GM18951 (cell line): ENCODE results near the gene ACSL1.
A peak's percentile ranks its signal among the peaks of the same experiment; 100 is the strongest.

ENCODE experiments used
- POLR2A ChIP-seq: IDR thresholded peaks from 4 replicates; pipeline ENCODE4 v1.6.1; 2011; ENCODE audit warnings: mild to moderate bottlenecking; ENCODE audit not compliant: insufficient read length, insufficient read depth; ENCODE audit errors: extremely low read depth
- in situ Hi-C: fragments of 300-500 bp; cut with MboI; formaldehyde crosslinking; loops from one replicate; pipeline ENCODE4 v1.12.0; 2022; ENCODE audit warnings: low sequenced_read_pairs, mixed read lengths, inconsistent platforms; ENCODE audit not compliant: unreplicated experiment

ACSL1 gene, protein sequence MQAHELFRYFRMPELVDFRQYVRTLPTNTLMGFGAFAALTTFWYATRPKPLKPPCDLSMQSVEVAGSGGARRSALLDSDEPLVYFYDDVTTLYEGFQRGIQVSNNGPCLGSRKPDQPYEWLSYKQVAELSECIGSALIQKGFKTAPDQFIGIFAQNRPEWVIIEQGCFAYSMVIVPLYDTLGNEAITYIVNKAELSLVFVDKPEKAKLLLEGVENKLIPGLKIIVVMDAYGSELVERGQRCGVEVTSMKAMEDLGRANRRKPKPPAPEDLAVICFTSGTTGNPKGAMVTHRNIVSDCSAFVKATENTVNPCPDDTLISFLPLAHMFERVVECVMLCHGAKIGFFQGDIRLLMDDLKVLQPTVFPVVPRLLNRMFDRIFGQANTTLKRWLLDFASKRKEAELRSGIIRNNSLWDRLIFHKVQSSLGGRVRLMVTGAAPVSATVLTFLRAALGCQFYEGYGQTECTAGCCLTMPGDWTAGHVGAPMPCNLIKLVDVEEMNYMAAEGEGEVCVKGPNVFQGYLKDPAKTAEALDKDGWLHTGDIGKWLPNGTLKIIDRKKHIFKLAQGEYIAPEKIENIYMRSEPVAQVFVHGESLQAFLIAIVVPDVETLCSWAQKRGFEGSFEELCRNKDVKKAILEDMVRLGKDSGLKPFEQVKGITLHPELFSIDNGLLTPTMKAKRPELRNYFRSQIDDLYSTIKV

DNA sequence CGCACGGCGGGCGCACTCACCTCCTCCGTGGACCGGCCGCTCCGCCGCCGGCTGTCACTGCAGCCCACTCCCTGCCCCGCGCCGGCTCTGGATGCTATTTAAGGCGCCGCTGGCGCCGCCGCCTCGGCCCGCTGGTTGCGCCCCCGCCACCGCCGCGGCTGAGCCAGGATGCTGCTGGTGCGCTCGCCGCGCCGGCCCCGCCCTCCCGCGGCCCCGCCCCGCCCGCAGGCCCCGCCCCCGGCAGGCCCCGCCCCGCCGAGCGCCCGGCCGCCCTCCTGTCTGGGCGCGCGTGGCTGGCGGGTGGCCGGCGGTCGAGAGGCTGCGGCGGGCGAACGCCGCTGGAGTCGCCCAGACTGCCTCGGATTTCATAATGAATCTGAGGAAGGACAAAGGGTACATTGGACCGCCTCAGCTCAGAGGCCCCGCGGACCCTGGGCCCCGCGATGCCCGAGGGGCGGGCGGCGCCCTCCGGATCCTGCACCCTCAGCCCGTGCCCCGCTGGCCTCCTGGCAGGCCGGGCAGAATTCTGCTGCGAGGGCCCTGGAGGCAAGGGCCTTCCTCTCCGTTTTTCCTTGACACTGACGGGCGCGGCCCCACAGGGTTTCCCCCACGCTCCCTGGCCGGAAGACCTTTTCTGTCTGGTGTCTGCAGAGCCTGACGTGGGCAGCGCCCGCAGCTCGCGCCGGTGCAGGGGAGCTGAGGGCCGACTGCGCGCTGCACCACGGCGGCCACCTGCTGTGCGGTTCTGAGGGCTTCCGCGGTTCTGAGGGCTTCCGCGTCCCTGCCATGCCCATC lies at the start of gene ACSL1:
TSS of gene ACSL1 (minus strand) at position 73 of the 795 bp plus-strand sequence. CDS start 22,454 bp downstream, outside the sequence.
- in situ Hi-C loops: no loop called here
- TF ChIP-seq POLR2A: peak; percentile 88

GRCh38 chr4:184873054-184873453 lies 47.3 kb upstream of the ACSL1 start:
- in situ Hi-C loops: no loop called here
- no peak for TF ChIP-seq POLR2A

DNA sequence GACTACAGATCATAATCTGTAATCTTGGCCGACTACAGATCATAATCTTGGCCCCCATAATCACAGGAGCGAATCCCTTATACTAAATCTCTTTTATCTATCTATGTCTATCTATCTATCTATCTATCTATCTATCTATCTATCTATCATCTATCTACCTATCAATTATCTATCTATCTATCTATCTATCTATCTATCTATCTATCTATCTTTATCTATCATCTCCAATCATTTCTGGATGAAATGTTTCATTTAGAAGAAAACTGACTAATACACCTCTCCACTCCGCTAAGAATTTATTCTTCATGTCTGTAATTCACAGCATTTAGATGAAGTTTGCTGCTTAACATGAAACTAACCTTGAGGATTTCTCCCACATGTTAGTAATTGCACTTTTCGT lies 45.0 kb upstream of the ACSL1 start:
- no peak for TF ChIP-seq POLR2A
- in situ Hi-C loops: no loop called here

DNA sequence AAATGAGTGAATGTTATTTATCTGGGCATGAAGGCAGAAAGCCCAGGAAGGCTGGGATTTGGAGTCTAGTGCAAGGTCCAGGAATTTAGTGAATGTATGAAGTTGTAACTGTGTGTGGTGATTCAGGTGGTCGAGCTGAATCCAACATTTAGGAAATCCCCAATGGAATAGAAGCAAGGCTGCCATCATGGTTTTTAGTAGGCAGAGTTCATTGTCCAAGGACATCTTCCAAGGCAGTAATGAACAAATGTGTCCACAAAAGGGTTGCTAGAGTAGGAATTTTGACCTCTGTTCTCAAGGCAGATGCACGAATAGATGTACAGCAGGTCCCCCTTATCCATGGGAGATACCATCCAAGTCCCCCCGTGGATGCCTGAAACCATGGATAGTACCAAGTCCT lies 42.9 kb upstream of the ACSL1 start:
- in situ Hi-C loops: no loop called here
- TF ChIP-seq POLR2A: no peak

DNA sequence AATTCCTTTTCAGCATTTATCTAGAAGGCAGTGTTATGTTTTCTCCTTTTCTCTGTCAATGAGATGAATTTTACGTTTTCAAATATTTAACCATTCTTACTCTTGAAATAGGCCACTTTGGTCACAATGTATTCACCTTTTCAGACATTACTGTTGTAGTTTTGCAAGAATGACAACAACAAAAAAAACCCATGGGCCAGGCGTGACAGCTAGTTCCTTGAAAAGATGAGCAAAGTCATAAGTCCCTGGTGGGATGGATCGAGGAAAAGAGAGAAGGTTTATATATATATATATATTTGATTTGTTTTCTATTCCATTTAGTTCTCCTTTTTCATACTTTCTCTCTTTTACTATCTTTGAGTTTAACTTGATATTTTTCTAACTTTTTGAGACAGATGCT lies 38.1 kb upstream of the ACSL1 start:
- no peak for TF ChIP-seq POLR2A
- in situ Hi-C loops: no loop called here

DNA sequence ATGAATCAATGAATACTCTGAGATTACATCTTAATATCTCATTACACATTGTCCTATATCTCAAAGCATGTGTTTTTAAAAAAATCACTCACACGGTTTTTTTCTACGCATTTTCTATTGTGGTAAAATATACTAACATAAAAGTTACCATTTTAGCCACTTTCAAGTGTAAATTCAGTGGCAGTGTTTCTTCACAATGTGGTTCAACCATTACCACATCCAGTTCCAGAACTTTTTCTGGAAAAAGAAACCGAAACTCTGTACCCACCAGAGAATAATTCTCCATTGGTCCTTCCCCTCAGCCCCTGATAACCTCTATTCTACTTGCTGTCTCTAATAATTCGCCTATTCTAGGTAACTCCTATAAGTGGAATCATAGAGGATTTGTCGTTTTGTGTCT lies 35.3 kb upstream of the ACSL1 start:
- TF ChIP-seq POLR2A: no peak
- in situ Hi-C loops: no loop called here

GRCh38 chr4:184860018-184860779 lies 34.4 kb upstream of the ACSL1 start:
- in situ Hi-C loops: no loop called here
- TF ChIP-seq POLR2A: no peak

DNA sequence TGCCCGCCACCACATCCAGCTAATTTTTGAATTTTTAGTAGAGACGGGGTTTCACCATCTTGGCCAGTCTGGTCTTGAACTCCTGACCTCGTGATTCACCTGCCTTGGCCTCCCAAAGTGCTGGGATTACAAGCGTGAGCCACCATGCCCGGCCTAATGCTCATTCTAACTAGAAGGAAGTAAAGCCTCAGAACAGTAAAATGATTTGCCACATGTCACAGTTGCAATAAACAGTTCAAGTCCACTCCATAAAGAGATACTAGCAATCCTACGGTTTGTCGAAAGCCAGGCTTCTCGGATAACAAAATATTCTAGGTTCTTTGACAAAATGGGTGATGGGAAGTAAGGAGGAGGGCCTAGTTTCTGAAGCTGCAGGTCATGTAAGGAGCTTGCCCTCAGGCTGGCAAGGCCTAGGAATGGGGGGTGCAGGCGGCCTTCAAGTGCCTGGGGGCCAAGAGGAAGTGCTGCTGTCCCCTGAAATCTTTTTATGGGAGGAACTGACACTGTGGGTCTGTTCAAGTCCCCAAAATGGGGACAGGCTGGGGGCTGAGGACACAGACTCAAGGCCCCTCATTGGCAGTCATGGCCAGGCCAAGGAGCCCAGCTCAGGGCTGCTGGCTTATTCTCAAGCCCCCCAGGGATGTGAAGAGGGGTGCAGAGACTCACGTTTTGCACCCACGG lies 31.8 kb upstream of the ACSL1 start:
- TF ChIP-seq POLR2A: no peak
- in situ Hi-C loops: no loop called here

DNA sequence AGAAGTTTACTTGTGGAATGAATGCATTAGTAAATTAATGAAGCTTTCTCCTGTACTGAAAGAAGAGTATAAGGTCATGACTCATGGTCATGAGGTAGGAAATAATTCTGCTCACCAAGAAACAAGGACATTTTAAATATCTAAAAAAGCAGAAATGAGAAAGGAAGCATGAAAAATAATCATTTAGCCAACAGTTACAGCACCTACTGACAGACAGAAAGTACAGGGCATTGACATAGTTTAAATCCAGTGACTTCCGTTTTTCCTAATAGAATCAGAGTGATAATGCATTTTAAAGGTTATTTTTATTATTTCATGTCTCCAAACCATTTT lies 30.5 kb upstream of the ACSL1 start:
- no peak for TF ChIP-seq POLR2A
- in situ Hi-C loops: no loop called here

DNA sequence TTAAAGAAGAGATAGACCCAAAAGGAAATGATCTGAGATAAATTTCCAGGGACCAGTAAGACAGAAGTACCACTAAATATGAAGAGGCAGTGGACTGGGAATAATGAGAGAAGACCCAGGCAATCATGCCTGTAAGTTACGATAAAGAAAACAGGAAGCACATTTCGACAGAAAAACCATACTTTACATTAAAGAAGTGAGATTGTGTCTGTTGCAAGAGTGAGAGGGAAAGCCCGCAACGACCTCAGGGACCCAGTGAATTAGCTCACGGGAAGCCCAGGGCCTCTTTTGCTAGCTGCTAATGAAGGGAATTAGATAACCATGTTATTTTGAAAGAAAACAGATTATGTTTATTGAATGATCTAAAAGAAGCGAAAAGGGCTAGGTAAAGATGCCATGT lies 28.9 kb upstream of the ACSL1 start:
- TF ChIP-seq POLR2A: no peak
- in situ Hi-C loops: no loop called here

DNA sequence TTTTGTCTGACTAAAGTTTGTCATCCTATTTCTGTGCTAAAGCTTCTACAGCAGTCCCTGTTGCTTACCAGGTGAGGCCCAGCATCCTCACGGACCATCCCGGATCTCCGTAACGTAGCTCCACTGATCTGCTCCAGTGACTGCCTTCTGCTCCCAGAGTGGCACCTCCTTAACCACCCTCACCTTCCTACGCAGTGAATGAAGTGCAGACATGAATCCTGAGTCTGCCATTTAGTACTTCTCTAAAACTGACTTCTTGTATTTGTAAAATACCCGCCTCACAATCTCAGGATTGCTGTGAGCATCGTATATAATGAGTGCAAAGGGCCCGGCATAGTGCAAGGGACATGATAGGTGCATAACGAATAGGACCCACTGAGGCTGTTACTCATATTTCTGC lies 27.7 kb upstream of the ACSL1 start:
- TF ChIP-seq POLR2A: no peak
- in situ Hi-C loops: no loop called here

GRCh38 chr4:184851886-184852285 lies 26.1 kb upstream of the ACSL1 start:
- in situ Hi-C loops: no loop called here
- no peak for TF ChIP-seq POLR2A

- in situ Hi-C loops: no loop called here
- TF ChIP-seq POLR2A: peak; percentile 47
Observed at GRCh38 chr4:184851200-184851541, 25.4 kb upstream of the ACSL1 start.
